HT1080 (cell line): ENCODE data around the gene COPS9. TPM values are rescaled to one million over a fixed set of nuclear protein-coding genes. Genes with fewer than 3 reads are reported as not detected.

Source experiments
- DNase-seq: peaks from one replicate; pipeline ENCODE4 v3.0.0-alpha.2; 2015; ENCODE audit warnings: low read depth
- total RNA-seq: library from RNA; depleted of rRNA; stranded (reverse); fragments of >200 nt; shearing (Covaris generic); gene quantifications from 2 replicates; pipeline ENCODE4 v1.2.3, GENCODE V29; 2014

Gene COPS9
- total RNA-seq, 1 experiment from 2014 or later = 150 TPM

GRCh38 chr2:240166761-240167587, 30.9 kb upstream of the COPS9 start:
- DNase-seq = no peak

GRCh38 chr2:240166191-240166590, 30.1 kb upstream of the COPS9 start:
- no peak for DNase-seq

- no peak for DNase-seq
Measured at GRCh38 chr2:240165661-240166060, 29.6 kb upstream of the COPS9 start.

- no peak for DNase-seq
Measured at GRCh38 chr2:240165034-240165433, 28.9 kb upstream of the COPS9 start.

GRCh38 chr2:240164586-240164985, 28.5 kb upstream of the COPS9 start:
- no peak for DNase-seq

- DNase-seq = no peak
Measured at GRCh38 chr2:240163844-240164574, 27.9 kb upstream of the COPS9 start.

- DNase-seq = no peak
Measured at GRCh38 chr2:240162939-240163714, 27.0 kb upstream of the COPS9 start.

GRCh38 chr2:240162531-240162930, 26.4 kb upstream of the COPS9 start:
- DNase-seq = no peak

- DNase-seq = no peak
Measured at GRCh38 chr2:240162032-240162431, 25.9 kb upstream of the COPS9 start.

GRCh38 chr2:240161087-240161750, 25.1 kb upstream of the COPS9 start:
- no peak for DNase-seq

- no peak for DNase-seq
Measured at GRCh38 chr2:240160291-240161086, 24.4 kb upstream of the COPS9 start.

GRCh38 chr2:240159251-240159839, 23.2 kb upstream of the COPS9 start:
- no peak for DNase-seq

- no peak for DNase-seq
Measured at GRCh38 chr2:240157147-240157470, 21.0 kb upstream of the COPS9 start.

- no peak for DNase-seq
Measured at GRCh38 chr2:240156435-240157146, 20.5 kb upstream of the COPS9 start.

GRCh38 chr2:240155745-240156390, 19.8 kb upstream of the COPS9 start:
- no peak for DNase-seq

GRCh38 chr2:240155048-240155744, 19.1 kb upstream of the COPS9 start:
- no peak for DNase-seq

GRCh38 chr2:240154606-240155005, 18.5 kb upstream of the COPS9 start:
- no peak for DNase-seq

GRCh38 chr2:240153418-240153817, 17.3 kb upstream of the COPS9 start:
- no peak for DNase-seq
